Adipocyte (in vitro differentiated cells): ENCODE data around the gene GPHN.
A peak's percentile ranks its signal among the peaks of the same experiment; 100 is the strongest.
"Not testable (repeated sequence)": the region's sequence is repeated elsewhere in the genome, so short reads cannot be mapped to it uniquely, and the experiment has no call there.

ENCODE experiments used
- DNase-seq: peaks from one replicate; pipeline ENCODE4 v3.0.0-alpha.2; 2015; ENCODE audit warnings: low read depth
- H3K27me3 ChIP-seq: replicated peaks from 2 replicates; pipeline ENCODE4 v1.7.0; 2013; ENCODE audit warnings: mild to moderate bottlenecking, low read length, moderate library complexity; ENCODE audit not compliant: control insufficient read depth, insufficient read depth
- H3K36me3 ChIP-seq: 2 replicates; pipeline ENCODE4 v1.7.0; 2013; ENCODE audit warnings: low read length, mild to moderate bottlenecking, moderate library complexity; ENCODE audit not compliant: control insufficient read depth, insufficient read depth, severe bottlenecking
- H3K4me1 ChIP-seq: 2 replicates; pipeline ENCODE4 v1.7.0; 2013; ENCODE audit warnings: mild to moderate bottlenecking, low read length, moderate library complexity; ENCODE audit not compliant: control insufficient read depth, insufficient read depth
- H3K4me3 ChIP-seq: 2 replicates; pipeline ENCODE4 v1.7.0; 2013; ENCODE audit warnings: mild to moderate bottlenecking, low read length, moderate library complexity
- H3K9ac ChIP-seq: 2 replicates; pipeline ENCODE4 v1.7.0; 2013; ENCODE audit warnings: mild to moderate bottlenecking, low read length, moderate library complexity
- H3K9me3 ChIP-seq: 2 replicates; pipeline ENCODE4 v1.7.0; 2013; ENCODE audit warnings: mild to moderate bottlenecking, low read length, moderate library complexity; ENCODE audit not compliant: control insufficient read depth

GPHN gene

GRCh38 chr14:66680216-66680615, 172.3 kb downstream of the GPHN start:
- H3K4me3 ChIP-seq: no peak overlapping the region
- DNase-seq: no peak

GRCh38 chr14:66696326-66696725, 188.4 kb downstream of the GPHN start:
- no peaks in the 10 kb centered on the region for H3K27me3 ChIP-seq
- no peaks in the 10 kb centered on the region for H3K36me3 ChIP-seq
- no peaks in the 10 kb centered on the region for H3K9me3 ChIP-seq
- no peak overlapping the region for H3K9ac ChIP-seq
- H3K4me1 ChIP-seq: no peaks in the 10 kb centered on the region
- no peak for DNase-seq
- H3K4me3 ChIP-seq: no peak overlapping the region

More at GRCh38 chr14:66680216-66680615, 172.3 kb downstream of the GPHN start:
- Histone ChIP-seq H3K4me1 (no peaks in the 10 kb centered on the region), H3K27me3 (no peaks in the 10 kb centered on the region), H3K9ac (no peak overlapping the region), H3K9me3 (peaks cover 7% of the 10 kb centered on the region), H3K36me3 (no peaks in the 10 kb centered on the region)

- DNase-seq: no peak
- Histone ChIP-seq H3K27me3 (no peaks in the 10 kb centered on the region), H3K9me3 (no peaks in the 10 kb centered on the region)
These were observed 190.6 kb downstream of the GPHN start for GRCh38 chr14:66698503-66698902.

GRCh38 chr14:66701813-66702212, 193.9 kb downstream of the GPHN start:
- Histone ChIP-seq H3K9ac (no peak overlapping the region), H3K9me3 (peaks cover 9% of the 10 kb centered on the region), H3K4me3 (no peak overlapping the region), H3K27me3 (no peaks in the 10 kb centered on the region), H3K36me3 (no peaks in the 10 kb centered on the region), H3K4me1 (no peaks in the 10 kb centered on the region)
- DNase-seq: no peak

More at GRCh38 chr14:66698503-66698902, 190.6 kb downstream of the GPHN start:
- Histone ChIP-seq H3K9ac (no peak overlapping the region), H3K4me3 (no peak overlapping the region), H3K36me3 (no peaks in the 10 kb centered on the region), H3K4me1 (no peaks in the 10 kb centered on the region)

DNA sequence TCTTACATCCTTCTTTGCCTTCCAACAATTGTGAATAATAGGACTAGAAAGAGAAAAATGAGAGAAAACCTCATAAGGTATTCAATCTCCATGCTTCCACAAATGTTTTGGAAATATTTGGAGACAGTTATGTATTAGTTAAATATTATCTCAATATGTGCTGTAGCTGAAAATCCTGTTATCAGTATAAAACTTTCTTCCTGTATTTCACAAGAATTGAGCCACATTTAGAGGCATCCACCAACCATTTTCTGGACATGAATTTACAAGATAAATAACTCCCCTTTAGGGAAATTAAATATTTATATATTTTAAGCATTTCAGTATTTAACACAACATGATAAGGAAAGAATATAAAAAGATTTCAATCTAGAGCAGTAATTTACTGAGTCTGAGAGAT, 200.3 kb downstream of the GPHN start:
- DNase-seq: peak; percentile 2
- Histone ChIP-seq H3K27me3 (no peaks in the 10 kb centered on the region), H3K36me3 (no peaks in the 10 kb centered on the region), H3K4me3 (no peak overlapping the region), H3K9me3 (peaks cover 12% of the 10 kb centered on the region), H3K9ac (no peak overlapping the region), H3K4me1 (peaks cover 5% of the 10 kb centered on the region)

GRCh38 chr14:66709291-66709690, 201.3 kb downstream of the GPHN start:
- Histone ChIP-seq H3K36me3 (no peaks in the 10 kb centered on the region), H3K9me3 (peaks cover 14% of the 10 kb centered on the region)
- peak; percentile 36 for DNase-seq

GRCh38 chr14:66714291-66714690, 206.3 kb downstream of the GPHN start:
- H3K9ac ChIP-seq, H3K27me3 ChIP-seq, H3K4me3 ChIP-seq, H3K9me3 ChIP-seq, H3K36me3 ChIP-seq, DNase-seq, H3K4me1 ChIP-seq: not testable (repeated sequence)

More at GRCh38 chr14:66709291-66709690, 201.3 kb downstream of the GPHN start:
- Histone ChIP-seq H3K27me3 (no peaks in the 10 kb centered on the region), H3K4me3 (no peak overlapping the region), H3K4me1 (peaks cover 5% of the 10 kb centered on the region), H3K9ac (no peak overlapping the region)

GRCh38 chr14:66715313-66715712, 207.4 kb downstream of the GPHN start:
- not testable (repeated sequence) for H3K4me3 ChIP-seq, H3K27me3 ChIP-seq, H3K36me3 ChIP-seq, H3K9me3 ChIP-seq, DNase-seq, H3K4me1 ChIP-seq, H3K9ac ChIP-seq

DNA sequence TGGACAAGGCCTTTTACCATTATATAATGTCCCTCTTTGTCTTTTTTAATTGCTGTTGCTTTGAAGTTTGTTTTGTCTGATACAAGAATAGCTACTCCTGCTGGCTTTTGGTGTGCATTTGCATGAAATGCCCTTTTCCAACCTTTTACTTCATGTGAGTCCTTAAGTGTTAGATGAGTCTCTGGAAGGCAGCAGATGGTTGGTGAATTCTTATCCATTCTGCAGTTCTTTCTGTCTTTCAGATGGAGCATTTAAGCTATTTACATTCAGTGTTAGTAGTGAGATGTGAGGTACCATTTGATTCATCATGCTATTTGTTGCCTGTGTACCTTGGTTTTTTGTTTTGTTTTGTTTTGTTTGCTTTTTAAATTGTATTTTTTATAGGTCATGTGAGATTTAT, 208.3 kb downstream of the GPHN start:
- H3K27me3 ChIP-seq: no peaks in the 10 kb centered on the region

GRCh38 chr14:66717561-66718140, 209.7 kb downstream of the GPHN start:
- H3K4me3 ChIP-seq: no peak overlapping the region
- no peaks in the 10 kb centered on the region for H3K36me3 ChIP-seq
- H3K9ac ChIP-seq: no peak overlapping the region
- H3K9me3 ChIP-seq: peaks cover 5% of the 10 kb centered on the region
- no peaks in the 10 kb centered on the region for H3K27me3 ChIP-seq
- H3K4me1 ChIP-seq: no peaks in the 10 kb centered on the region
- no peak for DNase-seq

More for the DNA sequence above, 208.3 kb downstream of the GPHN start:
- peaks cover 5% of the 10 kb centered on the region for H3K9me3 ChIP-seq
- H3K4me3 ChIP-seq: no peak overlapping the region
- no peak for DNase-seq
- H3K36me3 ChIP-seq: no peaks in the 10 kb centered on the region
- H3K4me1 ChIP-seq: no peaks in the 10 kb centered on the region
- no peak overlapping the region for H3K9ac ChIP-seq

DNA sequence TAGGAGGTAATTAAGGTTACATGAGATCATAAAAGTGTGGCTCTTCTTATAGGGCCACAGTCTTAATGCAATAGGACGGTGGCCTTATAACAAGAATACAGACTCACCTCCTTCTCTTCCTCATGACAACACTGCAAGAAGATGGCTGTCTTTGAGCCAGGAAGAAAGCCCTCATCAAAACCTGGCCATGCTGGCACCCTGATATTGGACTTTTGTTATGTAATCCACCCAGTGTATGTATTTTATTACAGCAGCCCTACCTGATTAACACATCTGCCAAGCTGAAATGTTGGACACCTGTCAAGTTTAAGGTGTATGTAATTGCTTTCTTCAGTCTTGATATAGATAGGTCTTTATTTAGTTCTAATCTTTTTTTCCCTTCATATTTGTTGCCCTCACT, 217.0 kb downstream of the GPHN start:
- Histone ChIP-seq H3K9ac (no peak overlapping the region), H3K4me3 (no peak overlapping the region), H3K9me3 (no peaks in the 10 kb centered on the region), H3K27me3 (no peaks in the 10 kb centered on the region), H3K36me3 (no peaks in the 10 kb centered on the region), H3K4me1 (no peaks in the 10 kb centered on the region)
- DNase-seq: no peak

DNA sequence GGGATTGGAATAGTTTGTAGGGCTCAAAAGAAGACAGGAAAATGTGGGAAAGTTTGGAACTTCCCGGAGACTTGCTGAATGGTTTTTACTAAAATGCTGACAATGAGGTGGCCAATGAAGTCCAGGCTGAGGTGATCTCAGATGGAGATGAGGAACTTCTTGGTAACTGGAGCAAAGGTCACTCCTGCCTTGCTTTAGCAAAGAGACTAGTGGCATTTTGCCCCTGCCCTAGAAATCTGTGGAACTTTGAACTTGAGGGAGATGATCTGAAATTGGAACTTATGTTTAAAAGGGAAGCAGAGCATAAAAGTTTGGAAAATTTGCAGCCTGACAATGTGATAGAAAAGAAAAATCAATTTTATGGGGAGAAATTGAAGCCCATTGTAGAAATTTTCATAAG, 223.4 kb downstream of the GPHN start:
- H3K27me3 ChIP-seq, H3K9ac ChIP-seq, DNase-seq, H3K9me3 ChIP-seq, H3K4me1 ChIP-seq, H3K4me3 ChIP-seq, H3K36me3 ChIP-seq: not testable (repeated sequence)
